ENCODE measurements around the gene GTF2IRD1.
"Not testable (repeated sequence)": the region's sequence is repeated elsewhere in the genome, so short reads cannot be mapped to it uniquely, and the experiment has no call there.

The GTF2IRD1 gene

GRCh38 chr7:74515276-74515675 lies 61.6 kb downstream of the GTF2IRD1 start:
- no peak for DNase-seq (ENCODE audit: low read depth)

- no peak for DNase-seq (ENCODE audit: low read depth)
Observed at GRCh38 chr7:74516214-74516613, 62.5 kb downstream of the GTF2IRD1 start.

GRCh38 chr7:74518041-74518440 lies 64.3 kb downstream of the GTF2IRD1 start:
- DNase-seq (ENCODE audit: low read depth) = no peak

DNA sequence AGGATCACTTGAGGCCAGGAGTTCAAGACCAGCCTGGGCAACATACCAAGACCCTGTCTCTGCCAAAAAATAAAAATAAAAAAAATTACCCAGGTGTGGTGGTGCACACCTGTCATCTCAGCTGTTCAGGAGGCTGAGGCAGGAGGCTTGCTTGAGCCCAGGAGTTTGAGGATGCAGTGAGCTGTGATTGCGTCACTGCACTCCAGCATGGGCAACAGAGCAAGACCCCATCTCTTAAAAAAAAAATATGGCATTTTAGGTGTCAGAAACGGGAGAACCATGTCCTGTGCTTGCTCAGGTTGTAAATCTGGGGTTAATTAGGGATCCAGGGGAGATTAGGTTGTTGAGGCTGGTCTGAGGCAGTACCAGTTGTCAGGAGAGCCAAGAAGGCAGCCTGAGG lies 64.9 kb downstream of the GTF2IRD1 start:
- DNase-seq (ENCODE audit: low read depth) = no peak

DNA sequence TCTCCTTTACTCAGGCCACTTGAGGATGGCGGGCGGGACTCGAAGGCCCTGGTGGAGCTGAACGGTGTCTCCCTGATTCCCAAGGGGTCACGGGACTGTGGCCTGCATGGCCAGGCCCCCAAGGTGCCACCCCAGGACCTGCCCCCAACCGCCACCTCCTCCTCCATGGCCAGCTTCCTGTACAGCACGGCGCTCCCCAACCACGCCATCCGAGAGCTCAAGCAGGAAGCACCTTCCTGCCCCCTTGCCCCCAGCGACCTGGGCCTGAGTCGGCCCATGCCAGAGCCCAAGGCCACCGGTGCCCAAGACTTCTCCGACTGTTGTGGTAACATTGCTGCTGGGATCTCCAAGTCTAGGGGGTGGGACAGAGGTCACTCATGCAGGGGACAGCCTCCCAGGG lies 65.7 kb downstream of the GTF2IRD1 start:
- no peak for DNase-seq (ENCODE audit: low read depth)

DNA sequence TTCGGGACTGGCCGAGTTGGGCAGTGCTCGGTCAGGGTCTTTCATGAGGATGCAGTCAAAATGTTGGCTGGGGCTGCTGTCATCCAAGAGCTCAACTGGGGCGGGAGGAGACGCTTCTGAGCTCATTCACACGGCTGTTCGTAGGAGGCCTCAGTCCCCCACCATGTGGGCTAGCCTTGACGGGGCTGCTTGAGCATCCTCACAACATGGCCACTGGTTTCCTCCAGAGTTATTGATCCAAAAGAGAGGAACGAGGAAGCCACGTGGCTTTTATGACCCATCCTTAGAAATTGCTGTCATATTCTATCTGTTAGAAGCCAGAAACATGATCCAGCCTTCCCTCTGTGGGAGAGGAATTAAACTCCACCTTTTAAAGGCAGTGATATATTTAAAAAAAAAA lies 68.1 kb downstream of the GTF2IRD1 start:
- DNase-seq (ENCODE audit: low read depth) = no peak

DNA sequence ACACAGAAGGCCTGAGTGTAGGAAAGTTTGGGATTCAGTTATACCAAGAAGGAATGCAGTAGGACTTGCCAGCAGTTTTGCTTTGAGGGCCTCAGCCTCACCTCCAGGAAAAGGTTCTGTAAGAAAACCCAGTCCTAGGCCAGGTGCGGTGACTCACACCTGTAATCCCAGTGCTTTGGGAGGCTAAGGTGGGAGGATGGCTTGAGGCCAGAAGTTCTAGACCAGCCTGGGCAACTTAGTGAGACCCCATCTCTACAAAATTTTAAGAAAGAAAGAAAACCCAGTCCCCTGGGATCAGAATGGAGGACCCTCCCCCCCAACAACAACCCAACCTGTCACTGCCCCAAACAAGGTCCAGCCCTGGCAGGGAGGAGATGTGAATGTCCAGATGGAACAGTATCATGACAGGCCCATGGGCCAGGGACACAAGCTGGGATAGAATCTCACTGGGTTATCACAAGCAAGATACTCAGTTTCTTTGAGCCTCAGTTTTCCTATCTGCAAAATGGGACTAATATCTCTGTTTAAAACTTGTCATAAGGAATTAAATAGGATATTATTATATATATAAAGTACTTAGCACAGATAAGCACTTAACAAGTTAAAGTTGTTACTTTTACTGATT lies 68.7 kb downstream of the GTF2IRD1 start:
- DNase-seq (ENCODE audit: low read depth) = no peak

GRCh38 chr7:74523015-74523414 lies 69.3 kb downstream of the GTF2IRD1 start:
- DNase-seq (ENCODE audit: low read depth) = no peak

- DNase-seq (ENCODE audit: low read depth) = no peak
Observed at GRCh38 chr7:74525140-74525539, 71.4 kb downstream of the GTF2IRD1 start.

- DNase-seq (ENCODE audit: low read depth) = no peak
Observed at GRCh38 chr7:74525881-74526280, 72.2 kb downstream of the GTF2IRD1 start.

DNA sequence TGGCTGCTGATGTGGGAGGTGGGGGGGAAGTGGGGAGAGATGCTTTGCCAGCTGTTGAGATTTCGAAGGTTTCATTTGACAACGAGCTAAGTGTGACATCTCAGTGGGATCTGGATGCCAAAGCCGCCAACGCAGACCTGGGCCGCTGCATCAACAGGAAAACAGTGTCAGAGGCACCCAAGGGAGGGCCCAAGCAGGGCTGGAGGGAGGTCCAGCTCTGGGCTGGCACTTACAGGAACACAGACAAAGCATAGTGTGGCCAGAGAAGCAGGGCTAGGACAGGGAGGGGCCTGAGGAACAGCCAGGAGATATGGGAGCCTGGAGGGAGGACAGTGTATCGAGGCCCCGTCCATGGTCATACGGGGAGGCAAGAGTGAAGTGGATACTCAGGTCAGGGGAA lies 73.1 kb downstream of the GTF2IRD1 start:
- DNase-seq (ENCODE audit: low read depth) = no peak

DNA sequence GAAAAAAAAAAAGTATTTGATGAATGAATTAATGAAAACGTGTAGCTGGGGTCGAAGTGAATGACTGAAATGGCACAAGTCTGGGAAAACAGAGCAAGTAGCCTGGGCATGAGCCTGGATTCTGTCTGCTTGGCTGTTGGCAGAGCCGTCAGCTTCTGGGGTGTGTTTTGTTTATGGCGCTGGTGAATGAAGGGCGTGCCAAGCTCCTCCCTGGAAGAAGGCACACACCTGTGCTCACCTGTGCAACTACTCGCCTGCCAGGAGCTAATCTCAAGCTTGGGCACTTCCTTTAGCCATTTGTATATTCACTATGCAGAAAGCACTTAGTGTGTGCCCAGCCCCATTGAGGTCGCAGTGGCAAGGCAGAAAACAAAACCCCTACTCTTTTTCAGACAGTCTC lies 74.1 kb downstream of the GTF2IRD1 start:
- no peak for DNase-seq (ENCODE audit: low read depth)

DNA sequence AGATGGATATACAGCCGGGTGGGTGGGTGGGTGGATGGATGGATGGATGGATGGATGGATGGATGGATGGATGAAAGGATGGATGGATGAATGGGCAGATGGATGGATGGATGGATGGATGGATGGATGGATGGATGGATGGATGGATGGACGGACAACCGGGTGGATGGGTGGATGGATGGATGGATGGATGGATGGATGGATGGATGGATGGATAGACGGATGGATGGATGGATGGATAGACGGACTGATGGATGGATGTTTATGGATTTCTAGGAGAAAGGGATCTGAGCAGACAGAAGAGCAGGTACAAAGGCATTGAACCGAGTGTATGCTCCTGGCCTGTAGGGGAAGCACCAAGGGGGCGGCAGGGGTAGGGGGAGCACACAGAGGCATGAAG lies 75.1 kb downstream of the GTF2IRD1 start:
- not testable (repeated sequence) for DNase-seq (ENCODE audit: low read depth)

- DNase-seq (ENCODE audit: low read depth) = no peak
Observed at GRCh38 chr7:74535951-74536356, 82.2 kb downstream of the GTF2IRD1 start.

- not testable (repeated sequence) for DNase-seq (ENCODE audit: low read depth)
Observed at GRCh38 chr7:74541937-74542336, 88.2 kb downstream of the GTF2IRD1 start.

DNA sequence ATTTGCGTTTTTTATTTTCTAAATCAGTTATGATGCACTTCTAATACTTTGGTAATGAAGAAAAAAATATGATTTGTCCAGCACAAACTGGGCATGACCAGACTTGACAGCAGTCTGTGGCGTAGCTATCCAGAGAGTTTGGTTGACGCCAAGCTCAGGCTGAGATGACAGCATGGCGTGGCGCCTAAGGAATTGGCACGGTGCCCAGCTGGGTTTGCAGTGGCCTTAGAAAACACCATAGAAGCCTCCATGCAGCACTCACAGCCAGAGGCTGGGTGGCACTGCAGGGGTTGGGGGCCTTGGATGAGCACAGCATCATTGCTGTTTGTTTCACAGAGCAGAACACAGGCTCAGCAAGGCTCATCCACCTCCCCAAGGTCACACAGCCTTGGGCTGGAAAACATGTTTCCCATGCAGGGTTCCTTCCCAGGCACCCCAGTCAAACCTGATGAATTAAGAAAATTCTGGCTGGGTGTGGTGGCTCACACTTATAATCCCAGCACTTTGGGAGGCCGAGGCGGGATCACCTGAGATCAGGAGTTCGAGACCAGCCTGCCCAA lies 88.9 kb downstream of the GTF2IRD1 start:
- DNase-seq (ENCODE audit: low read depth) = no peak

DNA sequence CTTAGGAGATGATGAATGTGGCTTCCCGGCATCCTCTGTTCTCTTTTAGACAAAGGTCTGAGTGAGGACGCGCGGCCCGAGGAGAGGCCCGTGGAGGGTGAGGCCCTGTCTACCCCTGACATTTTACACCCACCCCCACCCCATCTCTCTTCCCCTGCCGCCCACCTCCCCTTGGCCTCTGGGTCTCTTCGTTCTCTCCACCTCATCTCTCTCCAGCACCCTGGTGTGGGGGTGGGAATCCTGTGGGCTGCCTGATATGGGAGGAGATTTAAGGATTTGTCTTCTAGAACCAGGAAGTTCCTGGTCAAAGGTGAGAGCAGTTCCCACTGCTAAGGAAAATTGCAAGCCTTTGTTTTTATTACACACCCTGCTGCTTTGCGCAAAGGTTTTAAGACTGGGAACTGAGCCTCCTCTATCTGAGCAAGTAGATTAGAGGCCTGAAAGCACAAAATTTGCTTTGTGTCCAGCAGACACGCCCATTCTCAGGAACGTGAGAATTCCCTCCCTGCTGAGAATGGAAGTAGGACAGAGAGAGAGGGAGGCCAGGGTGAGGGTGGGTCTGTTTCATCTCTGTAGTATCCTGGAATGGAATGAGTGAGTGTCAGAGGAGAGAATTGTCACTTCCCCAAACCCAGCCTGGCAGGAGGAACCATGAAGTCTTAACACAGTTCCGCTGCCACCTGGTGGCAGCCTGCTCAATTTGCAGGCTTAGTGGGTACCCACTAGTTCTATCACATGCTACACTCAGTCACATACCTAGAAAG lies 91.2 kb downstream of the GTF2IRD1 start:
- no peak for DNase-seq (ENCODE audit: low read depth)

GRCh38 chr7:74545921-74546320 lies 92.2 kb downstream of the GTF2IRD1 start:
- DNase-seq (ENCODE audit: low read depth) = no peak

GRCh38 chr7:74553596-74554012 lies 99.9 kb downstream of the GTF2IRD1 start:
- not testable (repeated sequence) for DNase-seq (ENCODE audit: low read depth)

GRCh38 chr7:74554178-74554577 lies 100.5 kb downstream of the GTF2IRD1 start:
- DNase-seq (ENCODE audit: low read depth) = no peak

GRCh38 chr7:74560086-74560719 lies 106.5 kb downstream of the GTF2IRD1 start:
- no peak for DNase-seq (ENCODE audit: low read depth)

DNA sequence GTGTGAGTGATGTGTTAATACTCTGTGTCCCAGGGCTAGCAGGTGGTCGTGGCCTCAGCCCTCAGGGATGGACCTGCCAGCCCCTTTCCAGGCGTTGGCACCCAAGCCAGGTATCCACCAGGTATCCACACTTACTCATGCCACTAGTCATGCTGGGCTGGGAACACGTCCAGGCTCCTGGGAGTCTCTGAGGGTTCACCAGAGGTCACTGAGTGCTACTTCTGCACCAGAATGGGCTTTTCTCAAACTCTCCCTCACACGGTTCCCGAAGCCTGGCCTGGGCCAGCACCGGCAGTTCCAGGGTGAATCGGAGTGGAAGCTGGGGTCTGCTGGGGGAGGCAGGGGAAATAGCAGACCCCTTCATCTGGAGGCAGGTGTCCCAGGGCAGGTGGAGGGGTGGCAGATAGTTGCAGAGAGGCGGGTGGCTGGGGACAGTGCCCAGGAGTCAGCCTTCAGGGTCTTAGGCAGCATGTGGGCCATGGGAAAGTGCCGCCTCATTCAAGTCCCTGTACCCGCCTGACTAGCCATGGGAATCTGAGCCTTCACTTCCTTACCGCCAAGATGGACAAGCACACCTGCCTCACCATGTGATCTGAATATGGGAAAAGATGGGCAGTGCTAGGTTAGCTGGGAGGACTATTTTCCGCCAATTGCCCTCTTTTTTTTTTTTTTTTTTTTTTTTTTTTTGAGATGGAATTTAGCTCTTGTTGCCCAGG lies 108.3 kb downstream of the GTF2IRD1 start:
- no peak for DNase-seq (ENCODE audit: low read depth)
